Superior temporal gyrus (tissue), 1 donor: ENCODE data around the gene LMAN2.

ENCODE experiments used
- DNase-seq: peaks from one replicate; pipeline ENCODE4 v3.0.0-alpha.2; 2016; ENCODE audit errors: extremely low spot score

Gene LMAN2

GRCh38 chr5:177351392-177352329, at the start of gene LMAN2:
Gene LMAN2, minus strand, starts transcription at chr5:177351668. Its CDS starts 21 bp downstream, at chr5:177351647.
- DNase-seq = peak; percentile 99

DNA sequence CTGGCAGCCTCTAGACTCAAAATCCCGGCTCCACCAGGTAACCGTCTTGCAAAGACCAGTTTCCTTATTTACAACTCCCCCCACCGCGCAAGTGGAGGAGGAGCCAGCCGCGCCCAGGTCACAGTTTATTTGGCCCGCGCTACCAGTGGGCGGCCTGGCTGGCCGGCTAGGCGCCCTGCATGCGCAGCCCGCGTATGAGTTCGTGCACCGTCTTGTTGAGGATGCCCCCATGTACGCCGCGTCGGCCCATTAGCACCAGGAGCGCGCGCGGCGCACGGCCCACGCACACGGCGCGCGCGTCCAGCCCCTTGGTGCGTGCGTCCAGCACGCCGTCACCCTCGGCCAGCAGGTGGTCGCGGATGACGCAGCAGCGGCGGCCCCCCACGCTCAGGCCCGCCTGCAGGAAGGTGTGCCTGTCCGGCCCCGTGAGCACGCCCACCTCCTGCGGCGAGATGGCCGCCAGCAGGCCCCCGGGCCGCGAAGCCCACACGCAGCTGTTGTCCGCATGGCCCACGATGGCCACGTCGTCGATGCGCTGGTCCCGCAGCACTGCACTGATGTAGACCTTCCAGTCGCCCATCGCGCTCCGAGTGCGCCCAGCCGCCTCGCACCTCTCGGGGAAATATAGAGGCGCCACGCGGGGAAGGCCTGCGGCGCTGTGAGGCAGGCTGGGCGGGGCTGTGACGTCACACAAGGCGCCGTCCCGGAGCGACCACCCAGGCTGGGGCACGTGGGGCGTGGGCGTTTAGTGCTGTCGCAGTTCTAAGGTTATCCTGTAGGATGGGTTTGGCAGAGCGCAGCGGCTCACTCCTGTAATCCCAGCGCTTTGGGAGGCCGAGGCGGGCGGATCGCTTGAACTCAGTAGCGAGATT, 48.8 kb upstream of the LMAN2 start, which contains the start of gene PFN3:
PFN3 (minus strand) TSS at position 665 of the 872 bp plus-strand sequence; CDS start at position 580, 85 bp downstream.
- no peak for DNase-seq

- no peak for DNase-seq
Observed at GRCh38 chr5:177397875-177398390, 46.5 kb upstream of the LMAN2 start.

DNA sequence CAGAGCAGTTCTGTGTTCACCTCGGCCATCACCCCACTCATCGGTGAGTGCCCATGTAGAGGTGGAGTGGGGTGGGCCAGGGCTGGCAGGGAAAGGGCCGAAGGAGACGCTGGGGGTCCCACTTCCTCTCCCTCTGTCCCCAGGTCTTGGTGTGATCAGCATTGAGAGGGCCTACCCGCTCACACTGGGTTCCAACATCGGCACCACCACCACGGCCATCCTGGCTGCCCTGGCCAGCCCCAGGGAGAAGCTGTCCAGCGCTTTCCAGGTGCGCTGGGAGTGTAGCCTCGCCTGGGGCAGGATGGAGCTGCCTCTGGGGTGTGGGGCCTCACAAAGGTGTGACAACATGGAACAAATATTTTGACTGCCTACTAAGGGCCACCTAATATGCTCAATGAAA, 45.3 kb upstream of the LMAN2 start:
- DNase-seq = no peak

- no peak for DNase-seq
Observed at GRCh38 chr5:177396078-177396477, 44.6 kb upstream of the LMAN2 start.

GRCh38 chr5:177393990-177394389, 42.5 kb upstream of the LMAN2 start:
- DNase-seq = no peak

GRCh38 chr5:177393206-177393765, 41.8 kb upstream of the LMAN2 start:
- no peak for DNase-seq

DNA sequence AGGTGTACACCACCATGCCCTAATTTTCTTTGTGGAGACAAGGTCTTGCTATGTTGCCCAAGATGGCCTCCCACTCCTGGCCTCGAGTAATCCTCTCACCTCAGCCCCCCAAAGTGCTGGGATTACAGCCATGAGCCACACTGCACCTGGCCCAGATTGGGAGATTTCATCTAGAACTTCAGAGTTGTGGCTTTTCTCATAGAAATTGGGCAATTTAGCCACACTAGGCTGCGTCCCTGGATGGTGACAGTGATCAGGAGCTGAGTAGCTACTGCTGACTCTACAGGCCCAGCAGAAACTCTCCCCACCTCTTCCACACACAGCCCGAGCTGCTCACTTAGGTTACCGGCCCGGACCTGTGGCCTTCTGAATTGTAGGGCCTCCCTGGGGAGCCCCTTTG, 41.3 kb upstream of the LMAN2 start:
- no peak for DNase-seq

DNA sequence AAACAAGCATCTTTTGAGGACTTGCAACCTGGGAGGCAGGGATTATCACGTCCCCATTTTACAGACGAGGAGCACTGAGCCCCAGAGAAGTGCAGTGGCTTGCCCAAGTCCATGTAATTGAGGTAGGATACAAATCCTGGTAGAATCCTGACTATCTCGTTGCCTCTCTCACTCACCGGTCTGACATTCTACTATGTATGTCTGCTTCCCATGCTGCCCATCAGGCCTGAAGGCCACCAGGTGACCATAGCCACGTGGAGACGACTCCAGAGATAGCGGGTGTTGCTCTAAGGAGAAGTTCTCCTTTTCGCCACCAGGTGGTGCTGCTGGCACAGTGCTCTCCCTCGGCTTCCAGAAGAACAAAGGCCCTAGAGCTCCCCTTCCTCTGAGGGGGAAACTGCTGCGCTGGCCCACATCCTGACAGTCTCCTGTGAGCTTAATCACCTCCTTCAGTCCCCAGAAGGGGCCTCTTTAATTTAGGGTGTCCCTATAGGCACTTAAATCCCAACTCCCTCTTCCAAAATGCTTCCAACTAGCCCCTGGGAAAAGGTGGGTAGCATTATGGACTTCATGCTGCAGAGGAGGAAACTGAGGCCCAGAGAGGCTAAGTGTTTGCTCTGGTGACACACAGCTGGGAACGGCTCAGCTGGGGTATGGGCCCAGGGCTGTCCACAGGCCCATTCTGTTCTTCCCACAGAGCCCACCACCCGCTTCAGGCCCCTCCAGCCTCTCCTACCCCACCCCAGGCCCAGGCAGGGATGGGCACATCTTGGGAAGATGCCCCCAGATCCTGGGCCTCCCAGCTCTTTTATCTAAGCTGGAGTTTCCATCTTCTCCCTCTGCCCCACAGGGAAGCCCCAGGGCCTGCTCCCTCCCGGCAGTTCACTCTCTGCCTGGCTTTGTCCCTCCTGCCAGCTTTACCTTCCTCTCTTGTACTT, 39.2 kb upstream of the LMAN2 start:
- peak; percentile 92 for DNase-seq

DNA sequence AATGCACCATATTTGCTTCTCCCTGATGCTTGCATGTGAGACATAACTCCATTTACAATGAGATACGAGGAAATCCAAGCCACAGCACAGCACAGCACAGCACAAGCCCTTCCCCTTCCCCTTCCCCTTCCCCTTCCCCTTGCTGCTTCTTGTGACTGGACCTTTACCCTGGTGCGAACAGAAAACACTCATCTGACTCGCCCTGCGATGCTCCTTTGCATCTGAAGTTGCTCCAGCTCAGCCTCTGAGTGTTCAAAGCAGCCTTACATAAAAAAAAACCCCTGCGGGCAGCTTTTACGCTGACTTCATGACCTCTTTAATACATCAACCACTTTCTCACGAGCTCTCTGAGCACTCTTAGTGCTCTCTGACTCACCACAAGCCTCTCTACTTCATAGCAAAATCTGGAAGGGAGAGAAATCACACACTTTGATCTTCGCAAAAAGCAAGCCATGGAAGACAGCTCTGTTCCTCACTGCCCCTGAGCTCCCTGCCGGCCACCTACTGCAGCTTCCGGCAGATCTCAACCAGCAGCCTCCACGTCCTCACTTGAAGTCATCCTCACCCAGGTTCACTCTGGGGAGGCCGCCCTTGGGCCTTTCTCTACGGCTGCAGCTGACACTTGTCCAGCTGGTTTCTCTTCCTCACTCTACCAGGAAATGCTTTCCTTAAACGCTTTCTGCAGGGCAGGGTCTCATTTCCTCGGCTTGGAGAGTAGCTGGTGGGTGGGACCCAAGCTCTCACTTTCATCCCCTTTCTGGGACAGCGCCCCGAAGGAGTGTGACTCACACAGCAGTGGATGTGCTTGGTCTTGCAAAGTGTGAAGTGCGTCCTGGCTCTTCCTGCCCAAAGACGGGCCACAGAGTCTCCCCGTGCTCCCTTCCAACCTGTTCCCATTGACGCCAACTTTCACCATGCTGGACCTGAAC, 38.0 kb upstream of the LMAN2 start:
- DNase-seq = no peak

- no peak for DNase-seq
Observed at GRCh38 chr5:177388521-177389052, 37.1 kb upstream of the LMAN2 start.

DNA sequence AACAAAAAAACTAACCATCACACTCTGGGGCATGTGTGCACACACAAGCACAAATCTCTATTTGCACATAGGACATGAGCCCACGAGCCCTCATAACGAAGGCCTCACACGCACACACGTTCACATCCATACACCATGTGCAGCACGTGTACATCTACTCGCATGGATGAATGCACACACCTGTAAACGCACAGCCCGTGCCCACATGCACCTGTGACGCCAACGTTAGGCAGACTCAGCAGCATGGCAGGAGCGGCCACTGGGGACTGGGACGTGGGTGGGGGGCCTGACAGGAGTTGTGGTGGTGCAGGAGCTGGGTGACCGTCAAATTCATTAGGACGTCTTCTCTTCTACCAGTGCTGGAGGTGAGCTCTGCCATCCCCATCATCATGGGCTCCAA, 35.9 kb upstream of the LMAN2 start:
- DNase-seq = no peak

DNA sequence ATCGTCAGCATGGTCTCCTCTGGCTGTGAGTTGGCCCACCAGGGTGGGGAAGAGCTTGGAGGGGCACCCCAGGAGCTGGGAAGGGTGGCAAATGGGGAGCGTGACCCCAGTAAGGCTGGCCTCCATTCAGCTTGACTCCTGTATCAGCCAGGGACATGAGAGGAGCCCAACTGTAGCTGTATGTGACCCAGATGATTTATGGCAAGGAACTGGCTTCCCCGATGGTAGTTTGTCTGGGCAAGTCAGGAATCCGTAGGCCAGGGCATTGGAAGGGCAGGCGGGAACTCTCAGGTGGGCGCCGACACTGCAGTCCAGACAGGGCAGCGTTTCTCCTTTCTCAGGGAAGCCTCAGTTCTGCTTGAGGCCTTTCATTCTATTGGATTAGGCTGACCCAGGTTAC, 35.1 kb upstream of the LMAN2 start:
- no peak for DNase-seq

- DNase-seq = no peak
Observed at GRCh38 chr5:177385720-177386119, 34.3 kb upstream of the LMAN2 start.

- DNase-seq = no peak
Observed at GRCh38 chr5:177384134-177384533, 32.7 kb upstream of the LMAN2 start, which contains the start of gene SLC34A1. Gene SLC34A1, plus strand, starts transcription at chr5:177384434. Its CDS starts 1,308 bp downstream, at chr5:177385742.

- DNase-seq = no peak
Observed at GRCh38 chr5:177383181-177383580, 31.7 kb upstream of the LMAN2 start.

- DNase-seq = peak; percentile 27
Observed at GRCh38 chr5:177382423-177383029, 31.1 kb upstream of the LMAN2 start.

- no peak for DNase-seq
Observed at GRCh38 chr5:177380805-177381126, 29.3 kb upstream of the LMAN2 start.
